ENCODE measurements around the gene ZCCHC24.
"Not testable (repeated sequence)": the region's sequence is repeated elsewhere in the genome, so short reads cannot be mapped to it uniquely, and the experiment has no call there.

Gene ZCCHC24

GRCh38 chr10:79332610-79333315 is 112.7 kb downstream of the ZCCHC24 start:
- DNase-seq (ENCODE audit: low read depth in 3 of 3, low spot score in 1 of 3): not testable (repeated sequence)
